Mesendoderm (in vitro differentiated cells): ENCODE data around the gene ACTG1.

Experiments used
- DNase-seq: peaks from one replicate; pipeline ENCODE4 v3.0.0; 2013
- H2AK5ac ChIP-seq: 2 replicates; pipeline ENCODE4 v1.6.1; 2013; ENCODE audit warnings: low read length, inconsistent platforms
- H2BK120ac ChIP-seq: 2 replicates; pipeline ENCODE4 v1.6.1; 2013; ENCODE audit warnings: low read depth, mild to moderate bottlenecking, low read length, moderate library complexity, mixed read lengths
- H2BK15ac ChIP-seq: replicated peaks from 2 replicates; pipeline ENCODE4 v1.6.1; 2013; ENCODE audit warnings: low read depth, mild to moderate bottlenecking, moderate library complexity
- H2BK5ac ChIP-seq: 2 replicates; pipeline ENCODE4 v1.6.1; 2013; ENCODE audit warnings: low read length, inconsistent platforms
- H3K18ac ChIP-seq: 2 replicates; pipeline ENCODE4 v1.6.1; 2013; ENCODE audit warnings: mild to moderate bottlenecking, low read length, mixed read lengths
- H3K23ac ChIP-seq: one replicate; pipeline ENCODE4 v1.6.1; 2013; ENCODE audit warnings: low read length
- H3K27ac ChIP-seq: 2 replicates; pipeline ENCODE4 v1.5.1; 2013; ENCODE audit warnings: low read depth, mild to moderate bottlenecking, inconsistent platforms, low read length, moderate library complexity
- H3K27me3 ChIP-seq: 2 replicates; pipeline ENCODE4 v1.6.1; 2013; ENCODE audit warnings: low read length, control low read depth, mild to moderate bottlenecking, inconsistent platforms; ENCODE audit not compliant: insufficient read depth, poor library complexity
- H3K36me3 ChIP-seq: 2 replicates; pipeline ENCODE4 v1.6.1; 2013; ENCODE audit warnings: low read length, inconsistent platforms; ENCODE audit not compliant: control insufficient read depth, insufficient read depth
- H3K4ac ChIP-seq: one replicate; pipeline ENCODE4 v1.6.1; 2013; ENCODE audit warnings: low read depth, mild to moderate bottlenecking, low read length, moderate library complexity
- H3K4me1 ChIP-seq: 2 replicates; pipeline ENCODE4 v1.6.1; 2013; ENCODE audit warnings: low read depth, low read length, inconsistent platforms; ENCODE audit not compliant: control insufficient read depth
- H3K4me2 ChIP-seq: 2 replicates; pipeline ENCODE4 v1.6.1; 2013; ENCODE audit warnings: low read length
- H3K4me3 ChIP-seq: 2 replicates; pipeline ENCODE4 v1.5.1; 2013; ENCODE audit warnings: mild to moderate bottlenecking, low read length
- H3K56ac ChIP-seq: one replicate; pipeline ENCODE4 v1.6.1; 2013; ENCODE audit warnings: low read length
- H3K79me1 ChIP-seq: 2 replicates; pipeline ENCODE4 v1.6.1; 2013; ENCODE audit warnings: low read length, inconsistent platforms
- H3K79me2 ChIP-seq: 2 replicates; pipeline ENCODE4 v1.6.1; 2013; ENCODE audit warnings: mild to moderate bottlenecking, low read length; ENCODE audit not compliant: control insufficient read depth, insufficient read depth
- H3K9ac ChIP-seq: 2 replicates; pipeline ENCODE4 v1.6.1; 2013; ENCODE audit warnings: low read length, inconsistent platforms
- H4K5ac ChIP-seq: one replicate; pipeline ENCODE4 v1.6.1; 2013; ENCODE audit warnings: low read length
- H4K8ac ChIP-seq: one replicate; pipeline ENCODE4 v1.6.1; 2013; ENCODE audit warnings: low read depth, mild to moderate bottlenecking, control low read depth, low read length, moderate library complexity
- WGBS: extraction: QIAGEN DNeasy Blood & Tissue Kit; methylation state at CpG from one replicate; pipeline ENCODE4 v1.1.7; 2013; ENCODE audit warnings: low lambda C conversion rate, missing lambda C conversion rate; ENCODE audit not compliant: insufficient coverage; ENCODE audit errors: extremely low coverage; 5-methylcytosine and 5-hydroxymethylcytosine counted together

Gene ACTG1

DNA sequence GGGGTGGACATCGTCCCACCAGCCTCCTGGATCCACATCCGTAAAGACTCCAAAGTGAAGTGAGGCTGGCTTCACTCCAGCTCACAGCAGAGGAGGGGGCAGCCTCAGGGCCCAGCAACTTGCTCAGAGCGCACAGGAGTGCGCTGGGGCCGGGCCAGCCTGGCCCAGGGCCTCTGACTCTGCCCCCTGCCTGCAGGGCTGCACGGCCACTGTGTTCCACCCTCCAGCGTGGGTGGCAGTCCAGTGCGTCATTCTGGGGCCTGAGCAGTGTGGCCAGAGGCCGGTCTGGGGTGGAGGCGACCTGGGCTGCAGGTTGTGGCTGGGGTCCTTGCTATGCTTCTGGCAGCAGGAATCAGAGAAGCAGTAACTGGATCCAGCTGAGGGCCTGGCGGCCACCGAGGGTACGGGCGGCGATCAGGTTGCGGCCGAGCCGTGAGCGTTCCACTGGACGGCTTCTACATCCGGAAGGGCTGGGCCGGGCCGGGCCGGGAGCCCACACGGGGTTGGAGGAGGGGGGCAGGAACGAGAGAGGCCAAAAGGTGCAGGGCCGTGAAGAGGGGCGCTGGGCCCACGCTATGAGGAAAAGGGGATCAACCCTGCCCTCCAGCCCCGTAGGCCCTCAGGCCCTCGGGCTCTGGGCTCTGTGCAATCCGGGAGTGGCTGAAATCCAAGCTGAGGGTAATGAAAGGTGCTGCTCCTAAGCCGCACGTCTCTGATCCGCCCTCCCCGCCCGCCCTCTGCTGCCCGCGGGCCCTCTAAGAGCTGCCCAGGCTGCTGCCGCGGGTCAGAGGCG is 15.2 kb upstream of the ACTG1 start, which contains the start of gene FSCN2:
Gene FSCN2 (plus strand): TSS at position 787 of the 793 bp plus-strand sequence. CDS start 155 bp downstream, outside the sequence.
- no peaks in the 10 kb centered on the region for H3K4me1 ChIP-seq

GRCh38 chr17:81526662-81527571 is 14.3 kb upstream of the ACTG1 start:
- no peaks in the 10 kb centered on the region for H3K27me3 ChIP-seq
- no peaks in the 10 kb centered on the region for H3K4me1 ChIP-seq
- no peaks in the 10 kb centered on the region for H3K79me2 ChIP-seq
- H3K18ac ChIP-seq: no peak overlapping the region
- no peak overlapping the region for H3K56ac ChIP-seq
- H3K4ac ChIP-seq: no peak overlapping the region
- no peaks in the 10 kb centered on the region for H3K79me1 ChIP-seq
- H3K23ac ChIP-seq: no peak overlapping the region
- H2AK5ac ChIP-seq: no peak overlapping the region
- DNase-seq: no peak
- H4K8ac ChIP-seq: no peak overlapping the region
- H2BK15ac ChIP-seq: no peak overlapping the region
- no peaks in the 10 kb centered on the region for H3K36me3 ChIP-seq
- no peak overlapping the region for H3K4me2 ChIP-seq
- H4K5ac ChIP-seq: no peak overlapping the region
- no peak overlapping the region for H3K4me3 ChIP-seq
- no peak overlapping the region for H2BK120ac ChIP-seq
- H2BK5ac ChIP-seq: no peak overlapping the region
- no CpG with 5 or more reads among the region's 21 CpGs for WGBS
- H3K27ac ChIP-seq: no peak overlapping the region
- H3K9ac ChIP-seq: no peak overlapping the region

More for the DNA sequence above, 15.2 kb upstream of the ACTG1 start, which contains the start of gene FSCN2:
- Histone ChIP-seq H3K9ac (no peak within 1 kb of the TSS), H3K79me2 (no peaks in the 10 kb centered on the region), H3K4ac (no peak within 1 kb of the TSS), H2BK120ac (no peak within 1 kb of the TSS), H3K27ac (no peak within 1 kb of the TSS), H3K56ac (no peak within 1 kb of the TSS), H3K23ac (no peak within 1 kb of the TSS), H2BK5ac (no peak within 1 kb of the TSS), H3K4me3 (no peak within 1 kb of the TSS), H3K18ac (no peak within 1 kb of the TSS), H4K5ac (no peak within 1 kb of the TSS), H4K8ac (no peak within 1 kb of the TSS), H3K36me3 (no peaks in the 10 kb centered on the region), H3K27me3 (no peaks in the 10 kb centered on the region), H2BK15ac (no peak within 1 kb of the TSS), H3K4me2 (no peak within 1 kb of the TSS), H2AK5ac (no peak within 1 kb of the TSS), H3K79me1 (no peaks in the 10 kb centered on the region)
- no peak for DNase-seq
- no CpG with 5 or more reads among the region's 42 CpGs for WGBS

DNA sequence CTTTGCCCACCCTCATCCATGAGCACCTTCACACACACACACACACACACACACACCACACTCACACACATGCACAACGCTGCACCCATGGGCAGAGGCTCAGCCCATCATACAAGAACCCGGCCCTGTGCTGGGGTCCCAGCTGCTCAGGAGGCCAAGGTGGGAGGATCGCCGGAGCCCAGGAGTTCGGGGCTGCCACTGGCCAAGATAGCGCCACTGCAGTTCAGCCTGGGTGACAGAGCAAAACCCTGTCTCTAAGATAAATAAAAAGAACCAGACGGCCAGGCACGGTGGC is 12.2 kb upstream of the ACTG1 start:
- H3K4me1 ChIP-seq: no peaks in the 10 kb centered on the region
- no peak overlapping the region for H3K9ac ChIP-seq
- H2BK5ac ChIP-seq: no peak overlapping the region
- DNase-seq: no peak
- no peak overlapping the region for H2BK15ac ChIP-seq
- no CpG with 5 or more reads among the region's 8 CpGs for WGBS
- no peak overlapping the region for H2BK120ac ChIP-seq
- H3K4me3 ChIP-seq: no peak overlapping the region
- no peak overlapping the region for H3K56ac ChIP-seq
- no peak overlapping the region for H3K27ac ChIP-seq
- no peak overlapping the region for H3K4me2 ChIP-seq
- no peak overlapping the region for H4K5ac ChIP-seq
- H4K8ac ChIP-seq: no peak overlapping the region
- H3K36me3 ChIP-seq: no peaks in the 10 kb centered on the region
- no peak overlapping the region for H3K4ac ChIP-seq
- H3K27me3 ChIP-seq: no peaks in the 10 kb centered on the region
- no peak overlapping the region for H2AK5ac ChIP-seq
- H3K79me2 ChIP-seq: no peaks in the 10 kb centered on the region
- no peaks in the 10 kb centered on the region for H3K79me1 ChIP-seq
- no peak overlapping the region for H3K23ac ChIP-seq
- H3K18ac ChIP-seq: no peak overlapping the region

DNA sequence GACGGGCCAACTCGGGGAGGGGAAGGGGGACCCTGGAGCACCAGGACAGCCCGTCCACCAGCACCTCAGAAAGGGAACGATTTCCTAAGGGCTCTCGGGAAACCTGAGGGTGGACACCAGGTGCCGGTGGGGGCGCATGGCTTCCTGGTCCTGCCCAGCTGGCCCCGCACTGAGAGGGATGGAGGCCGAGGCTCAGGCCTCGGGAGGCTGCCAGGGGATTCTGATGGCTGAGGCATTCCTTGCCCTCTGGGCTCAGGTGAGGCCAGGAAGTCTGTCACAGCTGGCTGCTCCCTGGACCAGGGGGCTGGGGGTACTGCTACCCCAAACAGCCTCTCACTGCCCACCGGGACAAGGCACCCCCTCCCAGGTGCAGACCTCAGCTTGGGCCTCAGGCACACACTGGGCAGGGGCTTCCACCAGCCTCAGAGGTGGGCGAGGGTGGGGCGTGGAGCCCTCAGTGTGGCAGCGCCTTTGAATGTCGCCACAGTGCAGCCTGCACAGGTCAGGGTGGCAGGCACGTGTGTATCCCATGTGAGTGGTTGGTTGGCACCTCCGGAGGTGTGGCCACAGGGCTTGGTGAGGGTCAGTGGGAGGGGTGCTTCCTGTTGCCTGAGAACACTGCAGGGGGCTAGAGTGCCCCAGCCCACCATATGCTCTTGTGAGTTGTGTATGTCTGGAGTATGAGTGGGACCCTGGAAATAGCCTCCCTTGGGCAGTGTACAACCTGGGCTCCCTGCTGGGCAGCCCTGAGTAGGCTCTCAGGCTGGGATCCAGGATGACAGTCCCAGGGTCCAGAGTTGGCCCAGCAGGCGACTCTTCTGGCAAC is 11.7 kb upstream of the ACTG1 start:
- no peak overlapping the region for H3K56ac ChIP-seq
- H3K79me2 ChIP-seq: no peaks in the 10 kb centered on the region
- no peak overlapping the region for H3K4ac ChIP-seq
- no peaks in the 10 kb centered on the region for H3K79me1 ChIP-seq
- H2BK5ac ChIP-seq: no peak overlapping the region
- H3K23ac ChIP-seq: peak overlapping the region; percentile 66
- H3K4me1 ChIP-seq: no peaks in the 10 kb centered on the region
- H4K8ac ChIP-seq: no peak overlapping the region
- H2BK120ac ChIP-seq: no peak overlapping the region
- H2BK15ac ChIP-seq: no peak overlapping the region
- no CpG with 5 or more reads among the region's 18 CpGs for WGBS
- H3K9ac ChIP-seq: no peak overlapping the region
- no peak overlapping the region for H3K27ac ChIP-seq
- H3K4me2 ChIP-seq: no peak overlapping the region
- H3K4me3 ChIP-seq: no peak overlapping the region
- H4K5ac ChIP-seq: no peak overlapping the region
- no peak overlapping the region for H3K18ac ChIP-seq
- no peak overlapping the region for H2AK5ac ChIP-seq
- H3K36me3 ChIP-seq: no peaks in the 10 kb centered on the region
- no peaks in the 10 kb centered on the region for H3K27me3 ChIP-seq
- no peak for DNase-seq

- no peak overlapping the region for H3K4me3 ChIP-seq
These were observed 10.9 kb upstream of the ACTG1 start for GRCh38 chr17:81523402-81524038.

More at GRCh38 chr17:81523402-81524038, 10.9 kb upstream of the ACTG1 start:
- H4K5ac ChIP-seq: no peak overlapping the region
- H2BK15ac ChIP-seq: no peak overlapping the region
- H3K79me2 ChIP-seq: no peaks in the 10 kb centered on the region
- H3K27me3 ChIP-seq: no peaks in the 10 kb centered on the region
- H3K23ac ChIP-seq: no peak overlapping the region
- no peak for DNase-seq
- no peaks in the 10 kb centered on the region for H3K36me3 ChIP-seq
- no peaks in the 10 kb centered on the region for H3K79me1 ChIP-seq
- no peak overlapping the region for H2BK120ac ChIP-seq
- H3K4me1 ChIP-seq: peaks cover 2% of the 10 kb centered on the region
- H3K9ac ChIP-seq: no peak overlapping the region
- no peak overlapping the region for H4K8ac ChIP-seq
- no peak overlapping the region for H2AK5ac ChIP-seq
- no peak overlapping the region for H3K4ac ChIP-seq
- no peak overlapping the region for H3K4me2 ChIP-seq
- H3K18ac ChIP-seq: no peak overlapping the region
- WGBS: no CpG with 5 or more reads among the region's 17 CpGs
- no peak overlapping the region for H3K27ac ChIP-seq
- H2BK5ac ChIP-seq: no peak overlapping the region
- peak overlapping the region; percentile 37 for H3K56ac ChIP-seq
